ENCODE data around the gene SYNE3.

The SYNE3 gene

GRCh38 chr14:95474486-95474885, 42.0 kb downstream of the SYNE3 start:
- no peak for DNase-seq (ENCODE audit: low read depth)

- peak; percentile 25 for DNase-seq (ENCODE audit: low read depth)
Measured at GRCh38 chr14:95472819-95473251, 43.6 kb downstream of the SYNE3 start.

- DNase-seq (ENCODE audit: low read depth): no peak
Measured at GRCh38 chr14:95471476-95471875, 45.0 kb downstream of the SYNE3 start.

GRCh38 chr14:95471016-95471415, 45.4 kb downstream of the SYNE3 start:
- DNase-seq (ENCODE audit: low read depth): no peak

- DNase-seq (ENCODE audit: low read depth): no peak
Measured at GRCh38 chr14:95469134-95469481, 47.3 kb downstream of the SYNE3 start.

GRCh38 chr14:95468448-95469133, 47.9 kb downstream of the SYNE3 start:
- no peak for DNase-seq (ENCODE audit: low read depth)

GRCh38 chr14:95467657-95468056, 48.8 kb downstream of the SYNE3 start:
- DNase-seq (ENCODE audit: low read depth): no peak

- no peak for DNase-seq (ENCODE audit: low read depth)
Measured at GRCh38 chr14:95467232-95467631, 49.2 kb downstream of the SYNE3 start.
